Bronchial epithelial cell (primary cell): ENCODE measurements around the gene TRAPPC14. TPM values are rescaled to one million over a fixed set of nuclear protein-coding genes. Genes with fewer than 3 reads are reported as not detected.
"Not testable (repeated sequence)": the region's sequence is repeated elsewhere in the genome, so short reads cannot be mapped to it uniquely, and the experiment has no call there.

Experiments used
- DNase-seq: peaks from one replicate; pipeline ENCODE4 v3.0.0-alpha.2; 2010; ENCODE audit warnings: low read depth
- FAIRE-seq: peaks from 2 replicates; lab custom pipeline; 2011; peaks lifted over from hg19 to GRCh38; lab: Jason Lieb, UNC
- H3K27me3 ChIP-seq: 2 replicates; pipeline ENCODE4 v1.5.1; 2011; ENCODE audit warnings: low read length; ENCODE audit not compliant: control insufficient read depth, insufficient read depth
- H3K36me3 ChIP-seq: 2 replicates; pipeline ENCODE4 v1.5.1; 2011; ENCODE audit warnings: low read length; ENCODE audit not compliant: control insufficient read depth, insufficient read depth
- H3K4me3 ChIP-seq: 2 replicates; pipeline ENCODE4 v1.5.1; 2011; ENCODE audit warnings: mild to moderate bottlenecking, low read depth, low read length, control low read depth
- total RNA-seq: library from RNA; depleted of rRNA; stranded (reverse); fragments of >200 nt; gene quantifications from 2 replicates; pipeline ENCODE4 v1.2.1, GENCODE V29; 2014
- TF ChIP-seq, protein P1 (sequence below): IDR thresholded peaks from 2 replicates; pipeline ENCODE4 v1.5.1; 2011; ENCODE audit warnings: mild to moderate bottlenecking, moderate library complexity, low read length, control low read depth, inconsistent platforms; ENCODE audit not compliant: insufficient read depth, severe bottlenecking

Gene TRAPPC14
- total RNA-seq, 1 donor from 2014 or later, result 3.4 TPM

DNA sequence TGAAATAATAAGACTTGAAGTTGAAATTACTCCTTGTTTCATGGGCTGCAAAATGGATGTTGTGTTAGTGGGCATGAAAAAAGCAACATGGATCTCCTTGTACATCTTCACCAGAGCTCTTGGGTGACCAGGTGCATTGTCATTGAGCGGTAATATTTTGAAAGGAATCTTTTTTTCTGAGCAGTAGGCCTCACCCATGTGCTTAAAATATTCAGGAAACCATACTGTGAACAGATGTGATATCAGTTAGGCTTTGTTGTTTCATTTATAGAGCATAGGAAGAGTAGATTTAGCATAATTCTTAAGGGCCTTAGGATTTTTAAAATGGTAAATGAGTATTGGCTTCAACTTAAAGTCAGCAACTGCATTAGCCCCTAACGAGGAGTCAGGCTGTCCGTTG, 34.4 kb upstream of the TRAPPC14 start:
- Histone ChIP-seq H3K4me3 (no peak overlapping the region), H3K36me3 (no peaks in the 10 kb centered on the region), H3K27me3 (no peaks in the 10 kb centered on the region)
- TF ChIP-seq, protein P1, sequence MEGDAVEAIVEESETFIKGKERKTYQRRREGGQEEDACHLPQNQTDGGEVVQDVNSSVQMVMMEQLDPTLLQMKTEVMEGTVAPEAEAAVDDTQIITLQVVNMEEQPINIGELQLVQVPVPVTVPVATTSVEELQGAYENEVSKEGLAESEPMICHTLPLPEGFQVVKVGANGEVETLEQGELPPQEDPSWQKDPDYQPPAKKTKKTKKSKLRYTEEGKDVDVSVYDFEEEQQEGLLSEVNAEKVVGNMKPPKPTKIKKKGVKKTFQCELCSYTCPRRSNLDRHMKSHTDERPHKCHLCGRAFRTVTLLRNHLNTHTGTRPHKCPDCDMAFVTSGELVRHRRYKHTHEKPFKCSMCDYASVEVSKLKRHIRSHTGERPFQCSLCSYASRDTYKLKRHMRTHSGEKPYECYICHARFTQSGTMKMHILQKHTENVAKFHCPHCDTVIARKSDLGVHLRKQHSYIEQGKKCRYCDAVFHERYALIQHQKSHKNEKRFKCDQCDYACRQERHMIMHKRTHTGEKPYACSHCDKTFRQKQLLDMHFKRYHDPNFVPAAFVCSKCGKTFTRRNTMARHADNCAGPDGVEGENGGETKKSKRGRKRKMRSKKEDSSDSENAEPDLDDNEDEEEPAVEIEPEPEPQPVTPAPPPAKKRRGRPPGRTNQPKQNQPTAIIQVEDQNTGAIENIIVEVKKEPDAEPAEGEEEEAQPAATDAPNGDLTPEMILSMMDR, result no peak
- DNase-seq, result no peak
- FAIRE-seq, result no peak

GRCh38 chr7:100192281-100192862, 33.8 kb upstream of the TRAPPC14 start:
- H3K36me3 ChIP-seq, FAIRE-seq, H3K4me3 ChIP-seq, H3K27me3 ChIP-seq, DNase-seq: not testable (repeated sequence)

DNA sequence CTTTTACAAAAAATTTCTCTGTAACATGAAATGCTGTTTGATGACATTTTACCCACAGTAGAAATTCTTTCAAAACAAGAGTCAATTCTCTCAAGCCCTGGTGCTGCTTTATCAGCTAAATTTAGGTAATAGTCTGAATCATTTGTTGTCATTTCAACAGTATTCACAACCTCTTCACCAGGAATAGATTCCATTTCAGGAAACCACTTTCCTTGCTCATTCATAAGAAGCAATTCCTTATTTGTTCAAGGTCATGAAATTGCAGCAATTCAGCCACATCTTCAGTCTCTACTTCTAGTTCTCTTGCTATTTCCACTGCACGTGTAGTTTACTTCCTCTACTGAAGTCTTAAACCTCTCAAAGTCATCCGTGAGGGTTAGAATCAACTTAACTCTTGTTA, 33.3 kb upstream of the TRAPPC14 start:
- DNase-seq (peak; percentile 40), FAIRE-seq (no peak)
- Histone ChIP-seq H3K4me3 (no peak overlapping the region), H3K27me3 (no peaks in the 10 kb centered on the region), H3K36me3 (no peaks in the 10 kb centered on the region)
- TF ChIP-seq, protein P1, result no peak

- Histone ChIP-seq H3K4me3 (no peak overlapping the region), H3K27me3 (no peaks in the 10 kb centered on the region), H3K36me3 (no peaks in the 10 kb centered on the region)
- FAIRE-seq (no peak), DNase-seq (peak; percentile 39)
- TF ChIP-seq, protein P1, result peak; percentile 13
Observed at GRCh38 chr7:100190048-100190711, 31.7 kb upstream of the TRAPPC14 start.

GRCh38 chr7:100189061-100189460, 30.5 kb upstream of the TRAPPC14 start:
- TF ChIP-seq, protein P1, result peak; percentile 3
- DNase-seq (no peak), FAIRE-seq (no peak)
- Histone ChIP-seq H3K4me3 (no peak overlapping the region), H3K27me3 (no peaks in the 10 kb centered on the region), H3K36me3 (no peaks in the 10 kb centered on the region)

DNA sequence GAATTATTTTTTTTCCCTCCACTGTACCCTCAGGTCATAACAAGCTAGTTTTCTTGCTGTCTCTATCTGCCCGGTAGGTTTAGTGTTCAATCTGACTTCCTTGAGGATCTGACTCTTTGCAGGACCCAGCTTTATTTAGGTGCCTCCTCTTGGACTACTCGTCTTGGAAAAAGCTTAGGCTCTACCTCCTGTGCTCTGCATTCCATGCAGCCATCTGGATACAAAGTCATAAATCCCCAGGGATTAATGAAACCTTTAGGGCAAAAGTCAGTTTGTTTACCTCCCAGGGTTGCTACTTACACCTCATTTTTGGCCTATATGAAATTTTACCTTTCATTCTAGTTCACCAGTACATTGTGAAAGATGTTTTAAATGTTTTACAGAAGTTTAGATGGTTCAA, 27.2 kb upstream of the TRAPPC14 start:
- no peak overlapping the region for H3K4me3 ChIP-seq
- no peaks in the 10 kb centered on the region for H3K27me3 ChIP-seq
- no peak for FAIRE-seq
- no peaks in the 10 kb centered on the region for H3K36me3 ChIP-seq
- no peak for DNase-seq
- TF ChIP-seq, protein P1, result no peak

DNA sequence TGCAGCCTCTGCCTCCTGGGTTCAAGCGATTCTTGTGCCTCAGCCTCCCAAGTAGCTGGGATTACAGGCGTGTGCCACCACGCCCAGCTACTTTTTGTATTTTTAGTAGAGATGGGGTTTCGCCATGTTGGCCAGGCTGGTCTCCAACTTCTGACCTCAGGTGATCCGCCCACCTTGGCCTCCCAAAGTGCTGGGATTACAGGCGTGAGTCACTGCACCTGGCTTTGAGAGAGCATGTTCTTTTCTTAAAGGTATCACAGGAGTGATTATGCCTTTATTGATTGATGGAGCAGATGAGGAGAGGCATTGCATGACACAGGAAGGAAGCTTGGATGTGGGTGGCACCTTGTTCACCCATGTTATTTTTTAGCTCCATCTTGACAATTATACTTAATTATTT, 24.6 kb upstream of the TRAPPC14 start:
- peak; percentile 6 for DNase-seq
- not testable (repeated sequence) for H3K36me3 ChIP-seq, FAIRE-seq, H3K27me3 ChIP-seq, H3K4me3 ChIP-seq

- not testable (repeated sequence) for H3K27me3 ChIP-seq, FAIRE-seq, H3K36me3 ChIP-seq, DNase-seq, H3K4me3 ChIP-seq
Observed at GRCh38 chr7:100182616-100183015, 24.1 kb upstream of the TRAPPC14 start.

DNA sequence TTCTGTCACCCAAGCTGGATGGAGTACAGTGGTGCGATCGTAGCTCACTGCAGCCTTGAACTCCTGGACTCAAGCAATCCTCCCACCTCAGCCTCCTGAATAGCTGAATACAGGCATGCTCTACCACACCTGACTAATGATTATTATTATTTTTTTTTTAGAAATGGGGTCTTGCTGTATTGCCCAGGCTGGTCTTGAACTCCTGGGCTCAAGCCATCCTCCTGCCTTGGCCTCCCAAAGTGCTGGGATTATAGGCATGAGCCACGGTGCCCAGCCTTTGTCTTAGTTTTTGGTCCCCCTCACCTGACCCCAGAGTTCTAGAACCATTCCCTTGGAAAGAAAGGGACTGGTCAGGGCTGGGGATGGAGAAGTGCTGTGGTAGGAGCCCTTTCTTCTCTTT, 21.6 kb upstream of the TRAPPC14 start:
- H3K36me3 ChIP-seq, DNase-seq: not testable (repeated sequence)

More for the DNA sequence above, 21.6 kb upstream of the TRAPPC14 start:
- FAIRE-seq, H3K27me3 ChIP-seq, H3K4me3 ChIP-seq: not testable (repeated sequence)
